Left colon (tissue), 2 donors: Measurements from ENCODE around the gene OR5K3. TPM values are rescaled to one million over a fixed set of nuclear protein-coding genes. Genes with fewer than 3 reads are reported as not detected.
"Not testable (repeated sequence)": the region's sequence is repeated elsewhere in the genome, so short reads cannot be mapped to it uniquely, and the experiment has no call there.

Source experiments
- ATAC-seq: fragments of 200-7000 bp; cut with Tn5 transposase; one replicate; pipeline ENCODE4 v1.9.1; 2020; ENCODE audit warnings: mild to moderate bottlenecking, moderate library complexity
- DNase-seq, 2 donors: peaks; one replicate each; pipeline ENCODE4 v3.0.0-alpha.2; 2020
- intact Hi-C, 2 donors: fragments of 100-400 bp; cut with DNase I in 1 of 2; cut with micrococcal nuclease in 1 of 2; formaldehyde crosslinking; loops; one replicate each; pipeline versions ENCODE4 v1.11.2 to v1.14.0; 2022; cut with DNase I, micrococcal nuclease
- long read RNA-seq: library from polyadenylated mRNA; unstranded; transcript quantifications from one replicate; pipeline ENCODE4 v2.0.0, GENCODE V29; 2021
- total RNA-seq, 2 donors: library from RNA; stranded (reverse); fragmentation: NEBNext Ultra II Directional; extraction: Animal tissue kit (Norgen Biotek cat#: 25700); gene quantifications; one replicate each; pipeline ENCODE4 v1.2.1, GENCODE V29; 2021
- donor health status: DM: no; HTN: no; CAD: no.
- donor health status: DM: yes; HTN: yes; CAD: no.

Gene OR5K3
- not detected for total RNA-seq
- long read RNA-seq, result 0 reads

- intact Hi-C loops, result no loop called here
- no peak for ATAC-seq
Measured at GRCh38 chr3:98390366-98390765, at the start of gene OR5K3. Gene OR5K3, plus strand, starts transcription at chr3:98390666. Its CDS starts 0 bp downstream, at chr3:98390666.

DNA sequence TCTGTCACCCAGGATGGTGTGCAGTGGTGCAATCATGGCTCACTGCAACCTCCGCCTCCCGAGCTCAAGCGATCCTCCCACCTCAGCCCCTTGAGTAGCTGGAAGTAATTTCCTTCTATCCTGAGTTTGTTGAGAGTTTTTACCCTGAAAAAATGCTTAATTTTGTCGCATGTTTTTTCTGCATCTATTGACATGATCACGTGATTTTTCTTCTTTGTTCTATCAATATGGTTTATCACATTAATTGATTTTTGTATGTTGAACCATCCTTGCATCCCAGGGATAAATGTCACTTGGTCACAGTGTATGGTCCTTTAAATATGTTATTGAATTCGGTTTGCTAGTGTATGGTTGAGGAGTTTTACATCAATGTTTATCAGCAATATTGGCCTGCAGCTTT lies 48.7 kb upstream of the OR5K3 start:
- intact Hi-C loops, result no loop called here
- DNase-seq, result no peak
- no peak for ATAC-seq

More at GRCh38 chr3:98390366-98390765, at the start of gene OR5K3:
- DNase-seq, result no peak

GRCh38 chr3:98343647-98344507 lies 46.6 kb upstream of the OR5K3 start:
- intact Hi-C loops, result no loop called here
- DNase-seq (peak in 1 of 2 donors; percentile 9), ATAC-seq (no peak)

DNA sequence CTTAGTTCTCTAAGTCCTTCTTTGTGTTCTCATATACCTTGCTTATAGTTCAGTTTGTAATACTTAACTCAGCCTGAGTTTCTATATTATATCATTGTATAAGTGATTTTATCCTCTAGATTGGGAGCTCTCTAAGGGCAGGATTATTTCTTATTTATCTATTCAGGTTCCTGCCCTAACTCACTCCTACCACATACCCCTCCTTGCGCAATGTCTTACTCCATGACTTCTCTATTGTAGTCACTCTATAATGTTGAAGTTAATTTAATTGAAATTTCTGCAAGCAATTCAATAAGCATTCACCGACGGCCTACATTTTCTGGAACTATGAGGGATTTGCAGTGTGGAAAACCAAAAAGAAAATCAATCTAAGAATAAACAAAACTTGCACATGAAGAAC lies 40.4 kb upstream of the OR5K3 start:
- ATAC-seq (no peak), DNase-seq (no peak)
- intact Hi-C loops, result no loop called here

DNA sequence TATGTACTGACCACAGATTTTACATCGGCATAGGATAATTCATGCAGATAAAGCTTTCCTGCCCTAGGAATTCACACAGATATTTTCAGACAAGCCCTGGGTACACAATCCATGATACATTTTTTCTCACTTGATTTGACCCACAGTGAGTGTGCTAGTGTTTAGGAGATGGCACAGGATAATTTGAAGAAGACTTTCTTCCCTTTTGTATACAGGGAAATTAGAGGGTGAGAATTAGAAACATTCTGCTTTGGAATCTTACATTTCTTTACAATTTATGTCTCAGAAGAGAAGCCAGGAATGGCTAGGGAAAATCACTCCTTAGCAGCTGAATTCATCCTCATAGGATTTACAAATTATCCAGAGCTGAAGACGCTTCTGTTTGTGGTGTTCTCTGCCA lies 36.9 kb upstream of the OR5K3 start, which contains the start of gene OR5K4:
Gene OR5K4 (plus strand): TSS at position 301 of the 400 bp plus-strand sequence. CDS start 0 bp downstream, at position 301.
- no peak for ATAC-seq
- intact Hi-C loops, result no loop called here
- DNase-seq, result no peak

GRCh38 chr3:98359250-98359649 lies 31.2 kb upstream of the OR5K3 start:
- no peak for DNase-seq
- no peak for ATAC-seq
- intact Hi-C loops, result no loop called here

- intact Hi-C loops, result no loop called here
- ATAC-seq (no peak), DNase-seq (no peak)
Measured at GRCh38 chr3:98359993-98360675, 30.3 kb upstream of the OR5K3 start.

GRCh38 chr3:98360681-98361080 lies 29.8 kb upstream of the OR5K3 start:
- DNase-seq (no peak), ATAC-seq (no peak)
- intact Hi-C loops, result no loop called here

DNA sequence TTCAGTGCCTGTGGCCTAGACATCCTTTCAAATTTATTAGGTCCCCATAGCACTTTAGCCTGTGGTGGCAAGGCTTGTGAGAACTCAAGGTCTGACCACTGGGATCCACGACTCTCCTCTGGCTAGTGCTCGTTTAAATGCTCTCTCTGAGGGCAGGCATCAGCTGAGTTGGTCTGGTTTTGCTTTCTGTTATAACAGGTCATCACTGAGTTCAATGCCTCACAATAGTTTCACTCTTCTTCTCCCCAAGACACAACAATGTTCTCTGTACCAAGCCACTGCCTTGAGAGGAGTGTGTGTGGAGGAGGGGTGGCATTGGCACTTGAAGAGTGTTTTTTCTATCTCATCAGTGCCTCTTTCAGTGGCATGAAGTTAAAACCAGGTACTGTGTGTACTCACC lies 29.2 kb upstream of the OR5K3 start:
- DNase-seq, result no peak

GRCh38 chr3:98367464-98368246 lies 22.8 kb upstream of the OR5K3 start:
- DNase-seq (no peak), ATAC-seq (no peak)
- intact Hi-C loops, result no loop called here

More for the DNA sequence above, 29.2 kb upstream of the OR5K3 start:
- no peak for ATAC-seq
- intact Hi-C loops, result no loop called here

DNA sequence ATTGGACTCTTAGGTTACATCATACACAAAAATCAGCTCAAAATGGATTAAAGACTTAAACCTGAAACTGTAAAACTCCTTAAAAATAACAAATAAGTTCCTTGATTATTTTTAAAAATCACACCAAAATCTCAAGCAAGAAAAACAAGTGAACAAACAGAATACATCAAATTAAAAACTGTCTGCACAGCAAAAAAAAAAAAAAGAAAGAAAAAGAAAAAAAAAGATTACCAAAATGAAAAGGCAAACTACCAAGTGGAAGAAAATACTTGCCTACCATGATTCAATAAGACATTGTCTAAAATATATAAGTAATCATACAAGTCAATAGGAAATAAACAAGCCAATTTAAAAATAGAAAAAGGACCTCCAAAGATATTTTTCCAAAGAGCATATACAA lies 19.3 kb upstream of the OR5K3 start:
- ATAC-seq, result no peak
- no peak for DNase-seq
- intact Hi-C loops, result no loop called here

GRCh38 chr3:98371853-98372252 lies 18.6 kb upstream of the OR5K3 start:
- ATAC-seq, result no peak
- intact Hi-C loops, result no loop called here

DNA sequence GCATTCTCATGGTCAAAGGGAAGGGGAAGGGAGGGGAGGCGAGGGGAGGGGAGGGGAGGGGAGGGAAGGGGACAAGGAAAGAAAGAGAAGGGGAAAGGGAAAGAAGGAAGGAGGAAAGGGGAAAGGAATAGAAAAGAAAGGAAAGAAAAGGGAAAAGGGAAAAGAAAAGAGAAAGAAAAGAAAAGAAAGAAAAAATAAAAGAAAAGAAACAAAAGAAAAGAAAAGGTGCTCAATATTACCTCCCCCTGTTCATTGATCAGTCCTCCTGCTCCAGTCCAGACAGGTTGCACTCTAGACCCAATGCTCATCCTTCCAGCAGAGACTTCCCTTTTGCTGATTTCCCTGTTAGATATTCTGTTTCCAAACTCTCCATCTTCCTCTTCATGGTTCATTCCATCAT lies 18.0 kb upstream of the OR5K3 start:
- no peak for ATAC-seq
- intact Hi-C loops, result no loop called here
- DNase-seq, result no peak

More at GRCh38 chr3:98371853-98372252, 18.6 kb upstream of the OR5K3 start:
- DNase-seq, result no peak

DNA sequence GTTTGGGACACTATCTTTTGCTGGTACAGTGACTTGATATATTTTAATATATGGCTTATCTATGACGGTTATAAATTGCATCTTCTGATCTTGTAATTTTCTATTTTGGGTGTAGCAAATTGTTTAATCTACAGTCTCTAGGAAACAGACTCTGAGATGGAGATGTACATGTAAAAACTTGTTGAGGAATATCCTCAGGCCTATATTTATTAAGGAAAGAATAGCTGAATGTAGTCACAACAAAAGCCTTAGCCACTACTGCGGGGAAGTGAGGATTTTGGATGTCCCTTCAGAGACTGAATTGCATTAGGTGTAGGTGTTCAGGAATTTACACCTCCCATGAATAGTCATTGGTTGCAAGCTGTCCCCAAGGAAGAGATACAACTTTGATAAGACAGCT lies 13.8 kb upstream of the OR5K3 start:
- ATAC-seq, result no peak
- intact Hi-C loops, result no loop called here
- DNase-seq, result no peak

- DNase-seq, result no peak
- intact Hi-C loops, result no loop called here
- ATAC-seq, result no peak
Measured at GRCh38 chr3:98388147-98388546, 2.3 kb upstream of the OR5K3 start.

- intact Hi-C loops, result no loop called here
- ATAC-seq, result no peak
- DNase-seq, result no peak
Measured at GRCh38 chr3:98395101-98395500, 4.6 kb downstream of the OR5K3 start.

DNA sequence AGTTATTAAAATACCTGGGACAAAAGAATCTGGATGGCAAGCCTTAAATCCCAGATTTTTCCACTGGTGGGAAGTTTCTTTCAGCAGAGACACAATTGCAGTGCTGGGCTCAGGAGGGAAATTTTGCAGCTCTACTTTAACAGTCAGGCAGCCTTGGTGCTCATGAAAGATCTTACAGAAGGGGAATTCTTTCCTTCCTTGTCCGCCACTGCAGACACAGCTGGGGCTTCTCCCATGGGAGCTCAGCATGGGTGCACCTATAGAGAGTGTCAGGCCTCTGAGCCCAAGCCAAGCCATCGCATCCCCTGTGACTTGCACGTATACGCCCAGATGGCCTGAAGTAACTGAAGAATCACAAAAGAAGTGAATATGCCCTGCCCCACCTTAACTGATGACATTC lies 6.0 kb downstream of the OR5K3 start:
- ATAC-seq, intact Hi-C loops, DNase-seq: not testable (repeated sequence)

DNA sequence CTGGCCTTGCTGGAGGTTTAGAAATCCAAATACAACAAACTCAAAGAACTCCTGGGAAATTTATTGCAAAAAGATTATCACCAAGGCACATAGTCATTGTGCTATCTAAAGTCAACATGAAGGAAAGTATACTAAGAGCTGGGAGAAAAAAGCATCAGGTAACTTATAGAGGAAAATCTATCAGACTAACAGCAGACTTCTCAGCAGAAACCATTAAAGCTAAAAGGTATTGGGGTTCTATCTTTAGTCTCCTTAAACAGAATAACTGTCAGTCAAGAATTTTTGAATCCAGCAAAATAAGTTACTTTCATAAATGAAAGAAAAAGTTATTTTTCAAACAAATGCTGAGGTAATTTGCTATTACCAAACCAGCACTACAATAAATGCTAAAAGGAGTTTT lies 8.0 kb downstream of the OR5K3 start:
- ATAC-seq, result no peak
- no peak for DNase-seq
- intact Hi-C loops, result no loop called here

DNA sequence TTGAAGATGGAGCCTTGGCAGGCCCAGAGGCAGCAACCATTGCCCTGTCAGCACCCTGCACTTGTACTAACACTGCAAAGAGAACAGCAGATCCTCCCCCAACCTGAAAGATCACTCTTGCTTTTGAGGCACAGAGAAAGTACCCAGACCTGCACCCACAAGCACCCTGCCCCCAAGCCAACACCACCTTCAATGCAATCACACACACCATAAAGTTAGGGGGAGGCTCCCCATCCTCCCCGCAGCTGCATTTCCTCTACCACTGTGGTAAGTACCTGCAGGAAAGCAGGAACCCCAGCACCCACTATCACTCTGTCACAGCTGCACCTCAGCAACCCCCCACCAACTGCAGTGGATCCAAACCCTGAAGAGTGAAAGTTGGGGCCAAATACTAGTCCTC lies 12.0 kb downstream of the OR5K3 start:
- intact Hi-C loops, result no loop called here
- no peak for ATAC-seq
- no peak for DNase-seq
